HL-60 (cell line): Measurements from ENCODE around the gene BEST1.

ENCODE experiments used
- DNase-seq, 2 experiments: peaks; one replicate each; pipeline ENCODE4 v3.0.0-alpha.2; 2010 to 2020; ENCODE audit warnings: low read depth in 1 of 2, low spot score in 1 of 2
- H3K27ac ChIP-seq: fragments of 250-450 bp; sonication (Bioruptor Pico); replicated peaks from 2 replicates; pipeline ENCODE4 v1.5.1; 2020; ENCODE audit warnings: mild to moderate bottlenecking, moderate library complexity
- H3K27me3 ChIP-seq: fragments of 250-450 bp; sonication (Bioruptor Pico); 2 replicates; pipeline ENCODE4 v1.5.1; 2021; ENCODE audit warnings: mild to moderate bottlenecking, moderate library complexity; ENCODE audit not compliant: insufficient read depth, poor library complexity, severe bottlenecking
- H3K4me3 ChIP-seq: replicated peaks from 2 replicates; pipeline ENCODE4 v1.5.1; 2011; ENCODE audit warnings: mild to moderate bottlenecking, control low read depth, low read length; ENCODE audit not compliant: insufficient read depth
- CTCF ChIP-seq: IDR thresholded peaks from one replicate; pipeline ENCODE4 v1.5.1; 2011; ENCODE audit warnings: low read length, control low read depth, inconsistent platforms; ENCODE audit not compliant: insufficient read depth
- GABPA ChIP-seq: IDR thresholded peaks from 2 replicates; pipeline ENCODE4 v1.6.1; 2012; ENCODE audit warnings: low read depth
- POLR2AphosphoS5 ChIP-seq: IDR thresholded peaks from 2 replicates; pipeline ENCODE4 v1.6.1; 2012; ENCODE audit warnings: low read depth
- REST ChIP-seq: IDR thresholded peaks from 2 replicates; pipeline ENCODE4 v1.6.1; 2012; ENCODE audit warnings: low read depth; ENCODE audit not compliant: insufficient replicate concordance
- SPI1 ChIP-seq: IDR thresholded peaks from 2 replicates; pipeline ENCODE4 v1.6.1; 2012; ENCODE audit warnings: low read depth, mild to moderate bottlenecking, borderline replicate concordance

BEST1 gene

GRCh38 chr11:61978703-61979661, 28.8 kb downstream of the BEST1 start:
- Histone ChIP-seq H3K4me3 (no peak overlapping the region), H3K27ac (no peak overlapping the region), H3K27me3 (no peaks in the 10 kb centered on the region)
- no peak for TF ChIP-seq POLR2AphosphoS5
- TF ChIP-seq CTCF = no peak
- no peak for TF ChIP-seq GABPA
- no peak for TF ChIP-seq SPI1
- no peak for TF ChIP-seq REST
- no peak for DNase-seq

- Histone ChIP-seq H3K4me3 (no peak overlapping the region), H3K27me3 (no peaks in the 10 kb centered on the region), H3K27ac (no peak overlapping the region)
- no peak for TF ChIP-seq CTCF
- no peak for TF ChIP-seq POLR2AphosphoS5
- TF ChIP-seq REST = no peak
- TF ChIP-seq GABPA = no peak
- TF ChIP-seq SPI1 = no peak
- DNase-seq = no peak
Observed at GRCh38 chr11:61980783-61981541, 30.8 kb downstream of the BEST1 start.

GRCh38 chr11:61983419-61983818, 33.3 kb downstream of the BEST1 start:
- TF ChIP-seq CTCF (no peak), SPI1 (no peak), REST (no peak), POLR2AphosphoS5 (no peak), GABPA (no peak)
- DNase-seq = no peak
- H3K27ac ChIP-seq = no peak overlapping the region
- H3K4me3 ChIP-seq = no peak overlapping the region
- H3K27me3 ChIP-seq = no peaks in the 10 kb centered on the region
